K562 (cell line): Measurements from ENCODE around the gene INPP5K. TPM values are rescaled to one million over a fixed set of nuclear protein-coding genes. Genes with fewer than 3 reads are reported as not detected.

Experiments
- ATAC-seq: fragments of 200-7000 bp; cut with Tn5 transposase; 3 replicates; pipeline ENCODE4 v1.9.1; 2020; ENCODE audit warnings: moderate library complexity
- BruUV-seq: library from RNA; stranded (reverse); fragments of 400-500 nt; replicated peaks from 2 replicates; lab custom pipeline; 2021; lab: Mats Ljungman, UMichigan
- CTCF ChIA-PET: fragments of 300-600 bp; formaldehyde crosslinking; extraction: SDS; loops from one replicate; lab custom pipeline; 2021; ENCODE audit warnings: low intra/inter-chr PET ratio; lab: Yijun Ruan, JAX
- POLR2A ChIA-PET: fragments of 300-600, 350-650 bp; sonication (Branson Sonifier 250); formaldehyde crosslinking; extraction: SDS; loops from one replicate; lab custom pipeline; 2021; ENCODE audit warnings: antibody characterized with exemption, inconsistent platforms; lab: Yijun Ruan, JAX
- DNase-seq, 4 experiments: peaks; one replicate each; pipeline versions ENCODE4 v3.0.0 to v3.0.0-alpha.2; 2011 to 2018; ENCODE audit warnings: low spot score in 3 of 4, mixed read lengths in 3 of 4; ENCODE audit errors: extremely low read depth in 1 of 4
- FAIRE-seq: peaks from 2 replicates; lab custom pipeline; 2011; peaks lifted over from hg19 to GRCh38; lab: Jason Lieb, UNC
- H2AFZ ChIP-seq: 2 replicates; pipeline ENCODE4 v1.6.0; 2011; ENCODE audit warnings: low read depth, low read length, control low read depth, inconsistent platforms
- H3K27ac ChIP-seq: fragments of 200-600 bp; 3 replicates; pipeline ENCODE4 v1.8.0; 2011; ENCODE audit warnings: low read depth, mild to moderate bottlenecking, control low read depth, inconsistent platforms, low read length, moderate library complexity, mixed read lengths; ENCODE audit errors: extremely low read depth
- H3K27me3 ChIP-seq, 2 experiments: fragments of 300-600 bp in 1 of 2; 2 replicates in 1 of 2; 3 replicates in 1 of 2; pipeline versions ENCODE4 v1.6.0 to v1.8.0; 2011; ENCODE audit warnings: inconsistent platforms in 2 of 2, low read length in 2 of 2, mild to moderate bottlenecking in 1 of 2, mixed read lengths in 1 of 2, moderate library complexity in 1 of 2; ENCODE audit not compliant: control insufficient read depth in 2 of 2, insufficient read depth in 2 of 2
- H3K36me3 ChIP-seq: fragments of 300-600 bp; 3 replicates; pipeline ENCODE4 v1.8.0; 2011; ENCODE audit warnings: mild to moderate bottlenecking, low read length, inconsistent platforms; ENCODE audit not compliant: control insufficient read depth, insufficient read depth
- H3K4me1 ChIP-seq, 2 experiments: fragments of 200-600 bp in 1 of 2; replicated peaks in 1 of 2; 2 replicates in 1 of 2; 3 replicates in 1 of 2; pipeline versions ENCODE4 v1.5.1 to v1.8.0; 2011; ENCODE audit warnings: inconsistent platforms in 2 of 2, low read length in 2 of 2, mild to moderate bottlenecking in 1 of 2, mixed read lengths in 1 of 2, moderate library complexity in 1 of 2; ENCODE audit not compliant: control insufficient read depth in 2 of 2, insufficient read depth in 2 of 2
- H3K4me2 ChIP-seq: 2 replicates; pipeline ENCODE4 v1.6.1; 2011; ENCODE audit warnings: low read length, control low read depth, inconsistent platforms, mixed read lengths; ENCODE audit not compliant: insufficient read depth
- H3K4me3 ChIP-seq: fragments of 200-600 bp; sonication (generic), shearing (Covaris generic); 2 replicates; pipeline ENCODE4 v1.5.1; 2016; ENCODE audit warnings: control low read depth, inconsistent platforms
- H3K79me2 ChIP-seq: fragments of 200-600 bp; 3 replicates; pipeline ENCODE4 v1.8.0; 2011; ENCODE audit warnings: low read length, inconsistent platforms; ENCODE audit not compliant: control insufficient read depth, insufficient read depth
- H3K9ac ChIP-seq, 2 experiments: 2 replicates each; pipeline versions ENCODE4 v1.6.0 to v1.6.1; 2011; ENCODE audit warnings: low read depth in 2 of 2, low read length in 2 of 2, control low read depth in 1 of 2, inconsistent platforms in 1 of 2, mild to moderate bottlenecking in 1 of 2, mixed read lengths in 1 of 2; ENCODE audit not compliant: insufficient read depth in 1 of 2
- H3K9me1 ChIP-seq: one replicate; pipeline ENCODE4 v1.6.0; 2011; ENCODE audit warnings: inconsistent platforms, mild to moderate bottlenecking, low read length, moderate library complexity; ENCODE audit not compliant: control insufficient read depth, insufficient read depth
- H3K9me3 ChIP-seq: replicated peaks from 2 replicates; pipeline ENCODE4 v1.5.1; 2011; ENCODE audit warnings: low read depth, low read length, inconsistent platforms; ENCODE audit not compliant: control insufficient read depth, insufficient read depth
- H4K20me1 ChIP-seq: replicated peaks from 2 replicates; pipeline ENCODE4 v1.6.1; 2011; ENCODE audit warnings: low read length, inconsistent platforms, mixed read lengths; ENCODE audit not compliant: control insufficient read depth, insufficient read depth
- ARID3A ChIP-seq: IDR thresholded peaks from 2 replicates; pipeline ENCODE4 v1.6.1; 2012; ENCODE audit warnings: low read depth, low read length, improper control_type of control experiment, borderline replicate concordance
- CREBBP ChIP-seq: IDR thresholded peaks from one replicate; pipeline ENCODE4 v1.6.1; 2012; ENCODE audit warnings: low read depth, mild to moderate bottlenecking, control low read depth, inconsistent platforms, low read length
- CSDE1 ChIP-seq, 2 experiments: fragments of 450-650 bp; IDR thresholded peaks; 2 replicates each; pipeline ENCODE4 v1.6.1; 2016; ENCODE audit warnings: mild to moderate bottlenecking in 1 of 2
- EP300 ChIP-seq: IDR thresholded peaks from 2 replicates; pipeline ENCODE4 v1.6.1; 2012; ENCODE audit warnings: low read length, improper control_type of control experiment
- FOXM1 ChIP-seq, 2 experiments: fragments of 450-650 bp in 1 of 2; sonication (generic) in 1 of 2; formaldehyde crosslinking in 1 of 2; IDR thresholded peaks; 2 replicates each; pipeline versions ENCODE4 v1.6.1 to v1.9.0; 2017 to 2022; ENCODE audit warnings: low read depth in 2 of 2, mild to moderate bottlenecking in 2 of 2, missing genetic modification reagents in 1 of 2, moderate library complexity in 1 of 2
- FUS ChIP-seq: fragments of 200-400 bp; formaldehyde crosslinking; optimal IDR thresholded peaks from 2 replicates; pipeline ENCODE3; 2017; ENCODE audit warnings: low read depth, low read length
- HNRNPLL ChIP-seq: fragments of 200-400 bp; formaldehyde crosslinking; IDR thresholded peaks from 2 replicates; pipeline ENCODE4 v1.6.1; 2017; ENCODE audit warnings: low read length, low read depth, mild to moderate bottlenecking; ENCODE audit not compliant: poor library complexity, severe bottlenecking
- KLF6 ChIP-seq: fragments of 250-450 bp; sonication (Bioruptor Pico); IDR thresholded peaks from 2 replicates; pipeline ENCODE4 v1.4.0; 2020; ENCODE audit warnings: mild to moderate bottlenecking, moderate library complexity, borderline replicate concordance
- RCOR1 ChIP-seq, 2 experiments: IDR thresholded peaks; 2 replicates each; pipeline ENCODE4 v1.6.1; 2012; ENCODE audit warnings: low read depth in 2 of 2, low read length in 2 of 2, borderline replicate concordance in 1 of 2, improper control_type of control experiment in 1 of 2
- SIN3A ChIP-seq, 2 experiments: fragments of 150-350 bp in 1 of 2; IDR thresholded peaks; 2 replicates each; pipeline ENCODE4 v1.6.1; 2011 to 2016; ENCODE audit warnings: borderline replicate concordance in 2 of 2, low read depth in 2 of 2, low read length in 2 of 2, mild to moderate bottlenecking in 2 of 2, moderate library complexity in 2 of 2; ENCODE audit not compliant: control insufficient read depth in 1 of 2
- SNIP1 ChIP-seq: fragments of 450-650 bp; IDR thresholded peaks from 2 replicates; pipeline ENCODE4 v1.7.1; 2017; ENCODE audit warnings: low read depth, mild to moderate bottlenecking
- SRSF9 ChIP-seq: fragments of 200-400 bp; formaldehyde crosslinking; IDR thresholded peaks from 2 replicates; pipeline ENCODE4 v1.6.1; 2017; ENCODE audit warnings: low read depth, low read length, borderline replicate concordance
- STAG1 ChIP-seq: sonication (generic); formaldehyde crosslinking; IDR thresholded peaks from 2 replicates; pipeline ENCODE4 v1.5.0; 2020; ENCODE audit warnings: missing genetic modification reagents, borderline replicate concordance
- TBP ChIP-seq: optimal IDR thresholded peaks from 2 replicates; pipeline ENCODE3; 2011; ENCODE audit warnings: low read depth, low read length, improper control_type of control experiment
- XRCC5 ChIP-seq: fragments of 200-400 bp; formaldehyde crosslinking; IDR thresholded peaks from 2 replicates; pipeline ENCODE4 v1.6.1; 2017; ENCODE audit warnings: low read depth, mild to moderate bottlenecking, low read length
- ZNF24 ChIP-seq: fragments of 450-650 bp; IDR thresholded peaks from 2 replicates; pipeline ENCODE4 v1.6.1; 2016
- ZNF384 ChIP-seq: IDR thresholded peaks from 2 replicates; pipeline ENCODE4 v1.6.1; 2012; ENCODE audit warnings: low read depth, low read length, improper control_type of control experiment
- ZNF431 ChIP-seq: sonication (generic); formaldehyde crosslinking; IDR thresholded peaks from 2 replicates; pipeline ENCODE4 v1.8.0; 2022; ENCODE audit warnings: mild to moderate bottlenecking, missing genetic modification reagents
- ZNF740 ChIP-seq, 3 experiments: fragments of 200-800 bp in 1 of 3; sonication (Bioruptor generic) in 1 of 3; sonication (generic) in 1 of 3; formaldehyde crosslinking in 1 of 3; IDR thresholded peaks; 2 replicates each; pipeline versions ENCODE4 v1.6.1 to v1.8.0; 2016 to 2022; ENCODE audit warnings: mild to moderate bottlenecking in 2 of 3, missing compliant biosample characterization in 2 of 3, missing genetic modification characterization in 2 of 3, missing genetic modification reagents in 1 of 3
- ZSCAN29 ChIP-seq: fragments of 450-650 bp; IDR thresholded peaks from 2 replicates; pipeline ENCODE4 v1.6.1; 2017
- WGBS: fragments of 100-300 bp; shearing (Covaris generic); methylation state at CpG from one replicate; pipeline ENCODE4 v1.1.6; 2016; ENCODE audit warnings: low coverage, mixed read lengths; ENCODE audit not compliant: insufficient coverage; ENCODE audit errors: missing lambda C conversion rate; 5-methylcytosine and 5-hydroxymethylcytosine counted together
- in situ Hi-C: fragments of 300-500 bp; cut with MboI; formaldehyde crosslinking; loops from 4 replicates; pipeline ENCODE4 v1.15.0; 2018; ENCODE audit warnings: inconsistent platforms, mixed read lengths
- intact Hi-C: fragments of 100-400 bp; cut with micrococcal nuclease; formaldehyde crosslinking; loops from 2 replicates; pipeline ENCODE4 v1.14.2; 2022
- polyA plus RNA-seq, 8 experiments: library from polyadenylated mRNA; depleted of rRNA in 4 of 8; stranded (reverse) in 5 of 8; unstranded in 3 of 8; fragments of >200 nt; fragmentation: Nextera tagmentation in 2 of 8; fragmentation: Illumina TruSeq in 1 of 8; extraction: Ambion mirVana in 2 of 8; extraction: Trizol in 1 of 8; gene quantifications; 2 replicates each; pipeline versions ENCODE4 v1.2.1 to v1.2.3, GENCODE V29; 2011 to 2014; ENCODE audit warnings: inconsistent platforms in 1 of 8, missing spikeins in 1 of 8
- total RNA-seq, 7 experiments: library from RNA; depleted of rRNA in 6 of 7; stranded (reverse); fragments of >200 nt in 6 of 7; fragmentation: Illumina TruSeq in 2 of 7; extraction: Trizol in 2 of 7; gene quantifications; 2 replicates each; pipeline versions ENCODE4 v1.2.1 to v1.2.3, GENCODE V29; 2011 to 2021; ENCODE audit warnings: low replicate concordance in 1 of 7

The INPP5K gene
- total and polyA plus RNA-seq, 9 of the 15 experiments (the other 6 are each of a cell fraction or from before 2014, with no cell fraction given): 0.63 to 15.1 (median 10.1) TPM

- ChIA-PET CTCF (interaction anchor here (1.2 kb wide), 1 partner anchor 91 kb away, joined by 5 read pairs; no protein-coding TSS in a partner anchor), POLR2A (interaction anchor here (0.5 to 1.0 kb wide), 5 partner anchors 9 to 295 kb away, joined by 3 to 5 read pairs (median 4); no protein-coding TSS in a partner anchor)
- Histone ChIP-seq H3K27me3 (no peaks in the 10 kb centered on the region), H3K79me2 (peaks cover 55% of the 10 kb centered on the region), H2AFZ (peak overlapping the region; percentile 77; the same call in 1 of the 2 replicates), H3K27ac (peak overlapping the region; percentile 86), H3K4me2 (peak overlapping the region; percentile 89), H3K9ac (peak overlapping the region; percentile 89 to 98), H3K4me3 (peak overlapping the region; percentile 97), H3K9me3 (no peaks in the 10 kb centered on the region), H4K20me1 (peaks cover 17% of the 10 kb centered on the region), H3K9me1 (no peaks in the 10 kb centered on the region), H3K4me1 (peaks cover 13 to 20% of the 10 kb centered on the region in 2 experiments), H3K36me3 (peaks cover 23% of the 10 kb centered on the region; the same call in 2 of the 3 replicates)
- DNase-seq (peak; percentile 54 to 68 (median 58)), ATAC-seq (peak; percentile 77), FAIRE-seq (no peak)
- under 1% methylated on average over 24 of the region's 31 CpGs for WGBS
- no TSS peak for BruUV-seq
- in situ Hi-C loops (no loop called here), intact Hi-C loops (loop anchor here (2.0 to 10.0 kb wide), 2 partner anchors 59 to 91 kb away; partner anchors contain the start of gene INPP5K)
- TF ChIP-seq STAG1 (CRISPR knock-in tag) (no peak), EP300 (no peak), ZNF384 (no peak), HNRNPLL (no peak), CREBBP (no peak), XRCC5 (peak; percentile 32; the same call in 1 of the 2 replicates), CSDE1 (IDR thresholded peaks at IDR 0.05) (no peak), ZNF24 (no peak), ZSCAN29 (no peak), ARID3A (no peak), ZNF740 (CRISPR knock-in tag; IDR thresholded peaks at IDR 0.05) (no peak), ZNF740 (tag; IDR thresholded peaks at IDR 0.05) (no peak), SNIP1 (no peak), ZNF431 (CRISPR knock-in tag) (no peak), TBP (no peak), SRSF9 (no peak), SIN3A (IDR thresholded peaks at IDR 0.05; ENCODE audit: borderline replicate concordance in 2 of 2, control insufficient read depth in 1 of 2, low read depth in 2 of 2, low read length in 2 of 2) (peak in 1 of 2 experiments; percentile 10; a peak in 1 of 4 replicates), KLF6 (CRISPR knock-in tag) (no peak), FUS (no peak), RCOR1 (IDR thresholded peaks at IDR 0.05; ENCODE audit: borderline replicate concordance in 1 of 2, low read depth in 2 of 2, low read length in 2 of 2) (no peak), FOXM1 (IDR thresholded peaks at IDR 0.05; ENCODE audit: low read depth) (no peak), FOXM1 (CRISPR knock-in tag; IDR thresholded peaks at IDR 0.05; ENCODE audit: low read depth) (0 out of 2 replicates have a peak, but pooled peaks have one; percentile 44)
Measured at GRCh38 chr17:1455291-1455796, 61.1 kb downstream of the INPP5K start.
